ENCODE measurements around the gene SCP2. TPM values are rescaled to one million over a fixed set of nuclear protein-coding genes. Genes with fewer than 3 reads are reported as not detected.

SCP2 gene
- total RNA-seq, 1 experiment from 2014 or later, result 56.4 TPM

GRCh38 chr1:52918201-52918600, 8.9 kb upstream of the SCP2 start:
- ATAC-seq, result no peak
- H3K4me3 Mint-ChIP-seq, result no peak overlapping the region
- H3K9me3 Mint-ChIP-seq, result peaks cover 10% of the 10 kb centered on the region
- no peak for DNase-seq (ENCODE audit: low spot score)
- peaks cover 5% of the 10 kb centered on the region; the same call in 1 of the 2 replicates for H3K36me3 Mint-ChIP-seq
- H3K4me1 Mint-ChIP-seq, result 0 out of 2 replicates have a peak, but pooled peaks cover 2% of the 10 kb centered on the region
- CTCF ChIA-PET, result interaction anchor here (1.6 to 1.9 kb wide), 2 partner anchors 14 to 232 kb away, joined by 3 to 6 read pairs; no protein-coding TSS in a partner anchor
- H3K27ac Mint-ChIP-seq, result no peak overlapping the region
- H3K27me3 Mint-ChIP-seq (ENCODE audit: low read depth), result peaks cover 38% of the 10 kb centered on the region
- TF ChIP-seq TP53 (CRISPR knock-in tag; IDR thresholded peaks at IDR 0.05), result no peak
- no peak for TF ChIP-seq CBFB (CRISPR knock-in tag; IDR thresholded peaks at IDR 0.05; ENCODE audit: low read depth)
- no peak for TF ChIP-seq ESRRA (CRISPR knock-in tag; IDR thresholded peaks at IDR 0.05; ENCODE audit: borderline replicate concordance)
- TF ChIP-seq SMAD3 (CRISPR knock-in tag; IDR thresholded peaks at IDR 0.05; ENCODE audit: borderline replicate concordance), result no peak
- no peak for TF ChIP-seq ETV6 (CRISPR knock-in tag; IDR thresholded peaks at IDR 0.05)
- no peak for TF ChIP-seq FOXK1 (CRISPR knock-in tag; IDR thresholded peaks at IDR 0.05)
- no peak for TF ChIP-seq ZNF416 (CRISPR knock-in tag; IDR thresholded peaks at IDR 0.05)
- no peak for TF ChIP-seq NR1H2 (CRISPR knock-in tag; IDR thresholded peaks at IDR 0.05)
- TF ChIP-seq IRF1 (CRISPR knock-in tag; IDR thresholded peaks at IDR 0.05), result no peak
- TF ChIP-seq, protein P1, sequence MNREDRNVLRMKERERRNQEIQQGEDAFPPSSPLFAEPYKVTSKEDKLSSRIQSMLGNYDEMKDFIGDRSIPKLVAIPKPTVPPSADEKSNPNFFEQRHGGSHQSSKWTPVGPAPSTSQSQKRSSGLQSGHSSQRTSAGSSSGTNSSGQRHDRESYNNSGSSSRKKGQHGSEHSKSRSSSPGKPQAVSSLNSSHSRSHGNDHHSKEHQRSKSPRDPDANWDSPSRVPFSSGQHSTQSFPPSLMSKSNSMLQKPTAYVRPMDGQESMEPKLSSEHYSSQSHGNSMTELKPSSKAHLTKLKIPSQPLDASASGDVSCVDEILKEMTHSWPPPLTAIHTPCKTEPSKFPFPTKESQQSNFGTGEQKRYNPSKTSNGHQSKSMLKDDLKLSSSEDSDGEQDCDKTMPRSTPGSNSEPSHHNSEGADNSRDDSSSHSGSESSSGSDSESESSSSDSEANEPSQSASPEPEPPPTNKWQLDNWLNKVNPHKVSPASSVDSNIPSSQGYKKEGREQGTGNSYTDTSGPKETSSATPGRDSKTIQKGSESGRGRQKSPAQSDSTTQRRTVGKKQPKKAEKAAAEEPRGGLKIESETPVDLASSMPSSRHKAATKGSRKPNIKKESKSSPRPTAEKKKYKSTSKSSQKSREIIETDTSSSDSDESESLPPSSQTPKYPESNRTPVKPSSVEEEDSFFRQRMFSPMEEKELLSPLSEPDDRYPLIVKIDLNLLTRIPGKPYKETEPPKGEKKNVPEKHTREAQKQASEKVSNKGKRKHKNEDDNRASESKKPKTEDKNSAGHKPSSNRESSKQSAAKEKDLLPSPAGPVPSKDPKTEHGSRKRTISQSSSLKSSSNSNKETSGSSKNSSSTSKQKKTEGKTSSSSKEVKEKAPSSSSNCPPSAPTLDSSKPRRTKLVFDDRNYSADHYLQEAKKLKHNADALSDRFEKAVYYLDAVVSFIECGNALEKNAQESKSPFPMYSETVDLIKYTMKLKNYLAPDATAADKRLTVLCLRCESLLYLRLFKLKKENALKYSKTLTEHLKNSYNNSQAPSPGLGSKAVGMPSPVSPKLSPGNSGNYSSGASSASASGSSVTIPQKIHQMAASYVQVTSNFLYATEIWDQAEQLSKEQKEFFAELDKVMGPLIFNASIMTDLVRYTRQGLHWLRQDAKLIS (CRISPR knock-in tag; IDR thresholded peaks at IDR 0.05; ENCODE audit: borderline replicate concordance), result no peak
- TF ChIP-seq, protein P2, sequence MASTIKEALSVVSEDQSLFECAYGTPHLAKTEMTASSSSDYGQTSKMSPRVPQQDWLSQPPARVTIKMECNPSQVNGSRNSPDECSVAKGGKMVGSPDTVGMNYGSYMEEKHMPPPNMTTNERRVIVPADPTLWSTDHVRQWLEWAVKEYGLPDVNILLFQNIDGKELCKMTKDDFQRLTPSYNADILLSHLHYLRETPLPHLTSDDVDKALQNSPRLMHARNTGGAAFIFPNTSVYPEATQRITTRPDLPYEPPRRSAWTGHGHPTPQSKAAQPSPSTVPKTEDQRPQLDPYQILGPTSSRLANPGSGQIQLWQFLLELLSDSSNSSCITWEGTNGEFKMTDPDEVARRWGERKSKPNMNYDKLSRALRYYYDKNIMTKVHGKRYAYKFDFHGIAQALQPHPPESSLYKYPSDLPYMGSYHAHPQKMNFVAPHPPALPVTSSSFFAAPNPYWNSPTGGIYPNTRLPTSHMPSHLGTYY (CRISPR knock-in tag; IDR thresholded peaks at IDR 0.05), result no peak
- no peak for TF ChIP-seq NFATC4 (CRISPR knock-in tag; IDR thresholded peaks at IDR 0.05)
- no peak for TF ChIP-seq TCF7 (CRISPR knock-in tag; IDR thresholded peaks at IDR 0.05; ENCODE audit: low read depth)
- no peak for TF ChIP-seq ZNF423 (CRISPR knock-in tag; IDR thresholded peaks at IDR 0.05)
- TF ChIP-seq AR (CRISPR knock-in tag; IDR thresholded peaks at IDR 0.05), result no peak
- POLR2A ChIA-PET, result no interaction called here

DNA sequence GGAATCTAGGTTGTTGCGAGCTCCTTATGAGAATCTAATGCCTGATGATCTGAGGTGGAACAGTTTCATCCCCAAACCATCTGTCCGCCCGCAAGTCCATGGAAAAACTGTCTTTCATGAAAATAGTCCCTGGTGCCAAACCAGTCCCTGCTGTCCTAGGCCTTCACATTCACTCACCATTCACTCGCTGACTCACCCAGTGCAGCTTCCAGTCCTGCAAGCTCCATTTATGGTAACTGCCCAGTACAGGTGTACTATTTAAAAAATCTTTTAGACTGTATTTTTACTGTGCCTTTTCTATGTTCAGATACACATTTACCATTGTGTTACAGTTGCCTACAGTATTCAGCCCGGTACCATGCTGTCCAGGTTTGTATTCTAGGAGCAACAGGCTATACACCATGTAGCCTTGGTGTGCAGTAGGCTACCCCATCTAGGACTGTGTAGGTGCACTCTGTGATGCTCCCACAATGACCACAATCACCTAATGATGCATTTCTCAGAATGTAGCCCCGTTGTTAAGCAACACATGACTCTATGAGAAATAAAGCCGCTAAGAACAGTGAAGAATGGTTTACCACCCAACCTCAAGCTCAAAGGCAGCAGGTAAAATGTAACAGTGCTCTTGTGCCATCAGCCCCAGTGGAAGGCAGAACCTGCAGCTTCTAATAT, 7.9 kb upstream of the SCP2 start:
- ATAC-seq (no peak), DNase-seq (ENCODE audit: low spot score) (no peak)
- Mint-ChIP-seq H3K27me3 (ENCODE audit: low read depth) (peaks cover 39% of the 10 kb centered on the region), H3K36me3 (peaks cover 5% of the 10 kb centered on the region; the same call in 1 of the 2 replicates), H3K4me1 (0 out of 2 replicates have a peak, but pooled peaks cover 2% of the 10 kb centered on the region), H3K4me3 (no peak overlapping the region), H3K27ac (no peak overlapping the region), H3K9me3 (peaks cover 10% of the 10 kb centered on the region)
- POLR2A ChIA-PET, result no interaction called here
- CTCF ChIA-PET, result no interaction called here
- TF ChIP-seq IRF2 (CRISPR knock-in tag; IDR thresholded peaks at IDR 0.05; ENCODE audit: borderline replicate concordance, low read depth) (no peak), TP53 (CRISPR knock-in tag; IDR thresholded peaks at IDR 0.05) (no peak), NR1H2 (CRISPR knock-in tag; IDR thresholded peaks at IDR 0.05) (no peak), TEAD4 (CRISPR knock-in tag; IDR thresholded peaks at IDR 0.05) (no peak), CREB1 (CRISPR knock-in tag; IDR thresholded peaks at IDR 0.05) (no peak), KAT7 (CRISPR knock-in tag; IDR thresholded peaks at IDR 0.05; ENCODE audit: borderline replicate concordance) (no peak), ATF6 (CRISPR knock-in tag; IDR thresholded peaks at IDR 0.05) (no peak)
